Stimulated activated CD8-positive, alpha-beta memory T cell treated with anti-CD3 and anti-CD28 coated beads, Interleukin-7, amount 100 ng/mL, for 1 hour (primary cell): ENCODE results near the gene TARBP1.
"Not testable (repeated sequence)": the region's sequence is repeated elsewhere in the genome, so short reads cannot be mapped to it uniquely, and the experiment has no call there.

Experiments used
- DNase-seq, 2 donors: peaks; one replicate each; pipeline ENCODE4 v3.0.0-alpha.2; 2020; ENCODE audit warnings: low read depth in 2 of 2

The TARBP1 gene, protein sequence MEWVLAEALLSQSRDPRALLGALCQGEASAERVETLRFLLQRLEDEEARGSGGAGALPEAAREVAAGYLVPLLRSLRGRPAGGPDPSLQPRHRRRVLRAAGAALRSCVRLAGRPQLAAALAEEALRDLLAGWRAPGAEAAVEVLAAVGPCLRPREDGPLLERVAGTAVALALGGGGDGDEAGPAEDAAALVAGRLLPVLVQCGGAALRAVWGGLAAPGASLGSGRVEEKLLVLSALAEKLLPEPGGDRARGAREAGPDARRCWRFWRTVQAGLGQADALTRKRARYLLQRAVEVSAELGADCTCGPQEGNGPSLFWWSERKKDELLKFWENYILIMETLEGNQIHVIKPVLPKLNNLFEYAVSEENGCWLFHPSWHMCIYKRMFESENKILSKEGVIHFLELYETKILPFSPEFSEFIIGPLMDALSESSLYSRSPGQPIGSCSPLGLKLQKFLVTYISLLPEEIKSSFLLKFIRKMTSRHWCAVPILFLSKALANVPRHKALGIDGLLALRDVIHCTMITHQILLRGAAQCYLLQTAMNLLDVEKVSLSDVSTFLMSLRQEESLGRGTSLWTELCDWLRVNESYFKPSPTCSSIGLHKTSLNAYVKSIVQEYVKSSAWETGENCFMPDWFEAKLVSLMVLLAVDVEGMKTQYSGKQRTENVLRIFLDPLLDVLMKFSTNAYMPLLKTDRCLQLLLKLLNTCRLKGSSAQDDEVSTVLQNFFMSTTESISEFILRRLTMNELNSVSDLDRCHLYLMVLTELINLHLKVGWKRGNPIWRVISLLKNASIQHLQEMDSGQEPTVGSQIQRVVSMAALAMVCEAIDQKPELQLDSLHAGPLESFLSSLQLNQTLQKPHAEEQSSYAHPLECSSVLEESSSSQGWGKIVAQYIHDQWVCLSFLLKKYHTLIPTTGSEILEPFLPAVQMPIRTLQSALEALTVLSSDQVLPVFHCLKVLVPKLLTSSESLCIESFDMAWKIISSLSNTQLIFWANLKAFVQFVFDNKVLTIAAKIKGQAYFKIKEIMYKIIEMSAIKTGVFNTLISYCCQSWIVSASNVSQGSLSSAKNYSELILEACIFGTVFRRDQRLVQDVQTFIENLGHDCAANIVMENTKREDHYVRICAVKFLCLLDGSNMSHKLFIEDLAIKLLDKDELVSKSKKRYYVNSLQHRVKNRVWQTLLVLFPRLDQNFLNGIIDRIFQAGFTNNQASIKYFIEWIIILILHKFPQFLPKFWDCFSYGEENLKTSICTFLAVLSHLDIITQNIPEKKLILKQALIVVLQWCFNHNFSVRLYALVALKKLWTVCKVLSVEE (N-terminal part only)

DNA sequence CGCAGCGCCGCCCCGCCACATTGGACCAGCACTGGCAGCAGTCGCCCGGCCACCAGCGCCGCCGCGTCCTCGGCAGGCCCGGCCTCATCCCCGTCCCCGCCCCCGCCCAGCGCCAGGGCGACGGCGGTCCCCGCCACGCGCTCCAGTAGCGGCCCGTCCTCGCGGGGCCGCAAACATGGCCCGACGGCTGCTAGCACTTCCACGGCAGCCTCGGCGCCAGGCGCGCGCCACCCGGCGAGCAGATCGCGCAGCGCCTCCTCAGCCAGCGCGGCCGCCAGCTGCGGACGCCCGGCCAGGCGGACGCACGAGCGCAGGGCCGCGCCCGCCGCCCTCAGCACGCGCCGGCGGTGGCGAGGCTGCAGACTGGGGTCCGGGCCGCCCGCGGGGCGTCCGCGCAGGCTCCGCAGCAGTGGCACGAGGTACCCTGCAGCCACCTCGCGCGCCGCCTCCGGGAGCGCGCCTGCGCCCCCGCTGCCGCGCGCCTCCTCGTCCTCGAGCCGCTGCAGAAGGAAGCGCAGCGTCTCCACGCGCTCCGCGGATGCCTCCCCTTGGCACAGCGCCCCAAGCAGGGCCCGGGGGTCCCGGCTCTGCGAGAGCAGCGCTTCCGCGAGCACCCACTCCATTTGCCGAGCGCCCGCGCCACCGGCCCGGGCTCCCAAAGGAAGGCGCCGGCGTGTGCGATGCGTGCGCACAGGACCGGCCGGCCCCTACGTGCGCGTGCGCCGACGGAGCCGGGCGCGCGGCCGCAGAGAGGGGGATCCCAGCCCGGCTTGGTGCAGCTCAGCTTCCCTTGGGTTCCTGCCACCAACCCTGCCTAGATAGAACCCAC is at the start of gene TARBP1:
Gene TARBP1 (minus strand): TSS at position 699 of the 829 bp plus-strand sequence. CDS start 76 bp downstream, at position 623.
- peak; percentile 36 to 45 for DNase-seq

DNA sequence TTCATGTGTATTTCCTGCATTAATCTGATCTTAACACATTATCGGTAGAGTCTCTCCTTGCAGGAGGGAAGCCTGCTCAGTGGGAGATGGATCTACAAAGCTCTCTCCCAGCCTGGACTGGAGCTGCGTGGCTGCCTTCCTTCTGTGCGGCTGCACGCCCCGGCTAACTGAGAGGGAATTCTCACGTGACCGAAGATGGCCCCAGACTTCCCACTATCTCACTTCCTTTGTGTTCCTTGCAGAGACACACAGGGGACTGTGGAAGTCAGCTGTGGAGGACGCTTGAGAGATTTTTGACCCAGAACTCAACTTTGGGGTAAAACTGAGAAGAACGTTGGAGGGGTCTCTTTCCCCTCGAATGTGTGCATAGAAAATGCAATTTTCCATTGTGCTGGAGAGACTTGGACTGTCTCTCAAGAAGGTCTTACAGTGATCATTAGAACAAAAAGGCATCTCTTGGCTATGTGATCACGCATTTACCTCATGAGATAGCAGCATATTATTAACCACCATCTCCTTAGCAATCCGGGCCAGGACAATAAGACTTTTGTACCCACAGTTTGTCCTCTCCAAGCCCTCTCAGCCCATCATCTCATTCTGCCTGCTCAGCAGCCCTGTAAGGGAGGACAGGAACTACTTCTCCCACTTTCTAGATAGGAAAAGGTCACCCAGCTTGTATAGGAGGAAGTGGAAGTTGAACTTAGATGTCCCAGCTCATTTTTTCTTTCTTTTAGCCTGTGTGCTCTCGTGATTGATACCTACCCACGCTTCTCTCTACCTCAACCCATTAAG is 49.3 kb upstream of the TARBP1 start:
- DNase-seq: no peak

DNA sequence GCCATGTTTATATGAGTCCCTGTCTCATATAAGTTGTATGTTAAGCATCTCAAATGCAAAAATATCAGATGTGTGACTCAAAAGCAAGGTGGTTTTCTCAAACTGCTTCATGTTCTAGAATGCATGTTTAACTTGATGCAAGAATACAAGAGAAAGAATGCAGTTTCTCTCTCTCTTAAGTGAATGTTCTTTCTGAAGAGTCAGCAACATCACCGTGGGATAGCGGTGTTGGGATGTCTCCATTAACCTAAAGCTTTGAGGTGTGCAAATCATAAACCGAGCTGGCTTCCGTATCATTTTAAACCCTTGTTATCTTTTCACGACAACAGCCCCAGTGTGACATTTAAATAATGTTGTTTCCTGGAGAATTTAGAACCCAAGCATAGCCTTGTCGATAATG is 48.4 kb upstream of the TARBP1 start:
- no peak for DNase-seq

DNA sequence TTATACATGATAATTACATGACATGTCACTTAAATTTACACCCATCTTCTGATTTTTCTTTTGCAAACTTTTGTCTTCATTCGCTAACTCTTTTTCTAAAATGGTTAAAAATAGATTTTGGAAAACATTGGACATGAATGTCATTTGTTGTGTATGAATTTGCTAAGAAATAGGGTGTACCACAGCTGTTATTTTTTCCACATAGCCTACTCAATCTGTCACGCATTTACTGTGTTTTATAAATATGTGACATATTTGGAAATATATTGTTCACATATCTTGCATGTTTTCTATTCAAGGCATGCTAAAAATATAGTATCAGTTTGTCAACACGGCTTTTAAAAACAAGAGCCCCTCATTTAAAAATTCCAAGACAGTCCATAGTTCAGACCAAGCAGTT is 47.9 kb upstream of the TARBP1 start:
- DNase-seq: no peak

DNA sequence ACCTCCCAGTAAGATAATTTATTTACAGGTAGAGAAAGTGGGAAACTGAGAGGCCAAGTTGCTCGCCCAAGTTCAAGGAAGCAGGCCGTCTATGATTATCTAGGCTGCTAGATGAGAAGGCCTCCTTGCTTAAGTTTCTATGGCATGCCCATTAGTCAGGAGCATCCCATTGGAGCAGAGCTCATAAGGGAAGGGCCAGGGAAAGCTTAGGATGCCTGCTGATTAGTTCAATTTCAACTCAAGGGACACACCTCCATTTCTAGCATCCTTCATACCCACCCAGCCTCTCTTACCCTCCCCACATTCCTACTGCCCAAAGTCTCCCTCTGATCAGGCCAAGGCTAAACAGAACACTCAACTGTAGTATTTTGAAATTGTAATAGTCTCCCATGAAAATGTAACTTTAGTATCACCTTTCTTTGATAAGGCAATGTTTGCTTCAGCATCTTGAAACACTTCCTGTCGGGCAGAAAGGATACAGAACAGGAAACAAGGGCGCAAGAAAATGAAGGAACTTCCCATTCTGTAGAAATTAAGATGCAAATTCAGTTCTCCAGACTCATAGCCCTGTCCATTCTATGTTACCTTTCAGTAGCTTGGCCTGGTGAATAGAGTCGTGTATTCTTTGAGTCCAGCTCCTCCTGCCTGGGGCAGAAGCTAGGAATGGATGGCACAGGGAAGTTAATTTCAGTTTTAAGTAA is 46.3 kb upstream of the TARBP1 start:
- no peak for DNase-seq

DNA sequence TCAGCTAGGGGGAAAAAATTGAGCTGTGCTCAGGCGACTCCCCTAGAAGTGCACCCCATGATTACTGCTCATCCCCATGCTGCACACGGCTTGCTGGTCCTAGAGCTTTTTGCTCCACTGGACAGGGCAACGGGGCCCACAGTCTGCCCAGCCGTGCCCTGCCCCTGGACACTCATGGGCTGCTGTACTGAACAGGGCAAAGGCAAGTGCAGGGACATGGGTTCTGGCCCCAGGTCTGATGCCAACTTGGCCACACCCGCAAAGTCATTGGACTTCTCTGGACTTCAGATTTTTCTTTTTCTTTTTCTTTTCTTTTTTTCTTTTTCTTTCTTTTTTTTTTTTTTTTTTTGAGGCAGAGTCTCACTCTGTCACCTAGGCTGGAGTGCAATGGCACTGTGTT is 42.9 kb upstream of the TARBP1 start:
- no peak for DNase-seq

DNA sequence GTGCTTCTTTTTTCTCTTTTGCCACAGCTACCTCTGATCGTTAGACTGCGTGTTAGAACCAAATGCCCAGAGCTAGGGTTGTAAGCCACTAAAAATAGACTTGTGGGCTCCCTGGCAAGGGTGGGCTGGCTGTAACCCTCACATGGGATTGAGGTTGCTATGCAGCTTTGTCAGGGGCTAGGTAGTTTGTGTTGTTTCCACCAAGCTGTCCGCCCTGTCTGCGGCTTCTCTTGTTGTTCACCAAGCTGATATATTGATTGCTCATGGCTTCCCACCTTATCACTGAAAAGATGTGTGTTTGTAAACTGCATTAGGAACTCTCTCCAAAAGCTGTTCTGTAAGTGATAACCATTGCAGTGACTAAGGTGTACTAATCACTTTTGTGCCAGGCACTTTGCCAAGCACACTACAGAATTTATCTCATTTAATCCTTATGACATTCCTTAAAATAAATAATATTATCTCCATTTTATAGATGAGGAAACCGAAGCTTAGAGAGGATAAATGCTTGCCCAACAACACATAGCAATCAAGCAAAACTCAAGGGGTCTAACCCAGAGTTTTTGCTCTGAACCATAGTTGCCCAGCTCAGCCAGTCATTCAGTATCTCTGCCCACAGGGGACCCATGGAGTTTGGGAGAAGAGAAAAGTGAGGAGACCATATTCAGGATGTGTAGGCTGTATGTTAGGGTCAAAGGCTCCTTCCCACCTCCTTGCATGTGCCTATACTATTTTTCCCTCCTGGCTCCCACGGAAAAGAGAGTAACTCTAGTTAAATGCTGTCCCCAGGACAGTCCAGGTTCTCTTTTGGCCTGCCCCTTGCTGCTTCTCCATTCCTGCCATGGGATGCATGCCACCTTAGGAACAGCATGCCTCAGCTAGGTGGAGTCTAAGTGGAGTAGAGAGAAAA is 42.2 kb upstream of the TARBP1 start:
- no peak for DNase-seq

DNA sequence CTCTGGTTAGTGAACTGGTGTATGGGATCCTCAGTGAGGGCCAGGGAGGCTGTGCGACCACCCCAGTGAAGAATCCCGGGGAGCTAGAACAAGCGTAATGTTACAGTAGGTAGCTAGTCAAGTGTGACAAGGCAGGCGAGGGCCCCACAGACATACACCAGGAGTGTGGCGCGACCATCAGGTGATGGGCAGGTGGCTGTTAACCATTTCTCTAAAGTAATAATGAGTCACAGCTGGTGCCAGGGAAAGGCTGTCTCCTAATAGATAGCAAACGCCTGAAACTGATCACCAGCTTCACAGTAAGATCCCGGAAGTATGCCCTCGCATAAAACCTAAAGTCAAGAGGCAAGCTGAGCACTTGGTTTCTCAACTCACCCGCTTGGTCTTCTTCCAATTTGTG is 40.5 kb upstream of the TARBP1 start:
- DNase-seq: no peak

DNA sequence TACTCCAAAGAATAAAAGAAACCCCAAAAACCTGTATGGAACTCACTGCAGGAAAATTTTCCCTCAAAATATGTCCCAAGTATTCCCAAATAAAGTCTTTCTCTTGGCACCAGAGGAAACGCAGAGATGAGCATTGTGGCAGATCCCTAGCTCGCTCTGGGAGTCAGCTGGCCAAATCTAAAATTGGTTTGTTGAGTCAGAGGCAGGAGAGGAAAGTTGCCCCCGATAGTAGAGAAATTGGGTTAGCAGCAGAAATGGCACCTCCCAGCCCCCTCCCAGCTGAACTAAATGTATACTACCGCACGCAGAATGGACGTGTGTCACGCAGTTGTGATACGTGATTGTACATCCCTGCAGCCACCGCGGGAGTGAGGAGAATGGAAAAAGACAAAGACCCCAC is 39.9 kb upstream of the TARBP1 start:
- DNase-seq: no peak

DNA sequence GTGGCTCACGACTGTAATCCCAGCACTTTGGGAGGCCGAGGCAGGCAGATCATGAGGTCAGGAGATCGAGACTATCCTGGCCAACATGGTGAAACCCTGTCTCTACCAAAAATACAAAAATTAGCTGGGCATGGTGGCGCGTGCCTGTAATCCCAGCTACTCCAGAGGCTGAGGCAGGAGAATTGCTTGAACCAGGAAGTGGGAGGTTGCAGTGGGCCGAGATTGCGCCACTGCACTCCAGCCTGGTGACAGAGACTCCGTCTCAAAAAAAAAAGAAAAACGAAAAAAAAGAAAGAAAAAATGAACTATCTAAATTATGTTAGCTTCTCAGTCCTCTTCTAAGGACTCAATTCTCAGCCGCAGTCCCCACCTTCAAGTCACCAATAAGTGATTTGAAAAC is 39.1 kb upstream of the TARBP1 start:
- not testable (repeated sequence) for DNase-seq

DNA sequence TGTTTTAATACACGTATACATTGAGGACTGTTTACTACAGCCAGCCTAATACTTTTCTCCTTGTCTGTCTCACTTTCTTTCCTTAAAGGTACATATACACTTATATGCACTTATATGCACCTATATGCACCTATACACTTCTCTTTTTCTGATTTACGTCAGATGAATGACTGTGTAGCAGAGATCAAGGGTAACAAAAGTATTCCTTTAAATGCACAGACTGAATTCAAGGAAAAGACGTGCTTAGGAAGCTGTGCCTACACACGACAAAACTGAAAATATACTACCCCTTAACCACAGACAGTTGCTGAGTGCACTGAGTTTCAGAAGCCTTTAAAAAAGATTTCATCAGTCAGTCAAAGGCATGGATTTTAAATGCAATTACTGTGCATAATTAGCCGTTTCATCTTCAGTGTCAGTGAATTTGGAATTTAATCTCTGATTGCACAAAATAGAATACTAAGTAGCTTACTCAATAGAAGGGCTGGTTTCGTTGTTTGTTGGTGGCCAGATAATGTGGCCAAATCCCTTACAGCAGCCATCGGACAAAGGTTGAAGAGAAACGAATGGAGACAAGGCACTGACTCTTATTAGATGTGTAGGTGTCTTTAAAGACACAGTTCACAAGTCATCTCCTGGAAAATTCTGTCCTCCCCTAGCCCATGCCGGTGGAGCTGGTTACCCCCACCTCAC is 38.3 kb upstream of the TARBP1 start:
- no peak for DNase-seq

DNA sequence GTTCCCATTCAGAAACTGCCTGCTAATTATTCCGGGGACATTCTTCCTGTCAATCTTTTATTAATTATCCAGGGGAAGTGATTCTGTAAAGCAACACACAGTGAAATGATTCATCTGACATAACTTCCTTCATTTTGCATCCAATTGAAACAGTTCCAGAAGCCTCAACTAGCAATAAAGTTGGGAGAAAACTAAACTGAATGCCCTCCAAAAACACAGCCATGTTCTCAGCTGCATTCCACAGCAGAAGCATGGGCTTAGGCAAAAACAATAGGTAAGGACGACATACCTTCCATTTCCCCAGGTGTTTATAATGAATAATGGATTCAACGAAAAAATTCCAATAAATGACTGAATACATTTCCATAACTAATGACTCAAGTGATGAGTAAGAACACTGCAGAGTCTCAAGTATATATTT is 36.9 kb upstream of the TARBP1 start:
- no peak for DNase-seq

DNA sequence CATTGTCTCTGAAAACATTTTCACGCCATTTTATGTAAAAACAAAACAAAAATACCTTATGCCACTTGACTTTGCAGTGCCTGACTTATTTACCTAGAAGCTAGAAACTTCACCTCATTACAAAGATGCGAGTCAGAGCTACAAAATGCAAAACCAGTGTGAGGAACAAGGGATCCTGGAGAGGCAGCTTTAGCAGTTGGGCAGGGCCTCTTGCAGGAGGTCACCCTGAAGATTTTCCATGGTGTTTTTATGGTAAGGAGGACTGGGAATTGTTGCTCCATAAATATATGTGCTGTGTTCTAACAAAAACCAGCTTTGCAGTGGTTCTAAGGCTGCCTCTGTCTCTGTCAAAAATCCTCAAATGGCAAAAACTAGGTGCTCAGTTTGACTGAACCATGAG is 36.4 kb upstream of the TARBP1 start:
- no peak for DNase-seq

DNA sequence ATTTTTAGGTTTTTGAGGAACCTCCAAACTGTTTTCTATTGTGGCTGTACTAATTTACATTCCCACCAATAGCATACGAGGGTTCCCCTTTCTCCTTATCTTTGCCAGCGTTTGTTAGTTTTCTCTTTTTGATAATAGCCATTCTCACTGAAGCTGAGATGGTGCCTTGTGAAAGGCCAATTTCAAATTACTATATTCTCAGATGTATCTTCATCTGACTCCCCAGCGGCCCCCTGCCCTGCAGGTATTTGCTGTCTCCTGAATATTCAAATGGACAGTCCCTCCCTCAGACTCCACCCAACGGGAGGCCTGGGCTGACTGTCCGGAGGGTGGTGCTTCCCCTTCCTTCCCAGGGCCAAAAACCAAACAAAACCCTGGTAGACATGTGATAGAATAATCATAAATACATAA is 33.5 kb upstream of the TARBP1 start:
- DNase-seq: no peak

DNA sequence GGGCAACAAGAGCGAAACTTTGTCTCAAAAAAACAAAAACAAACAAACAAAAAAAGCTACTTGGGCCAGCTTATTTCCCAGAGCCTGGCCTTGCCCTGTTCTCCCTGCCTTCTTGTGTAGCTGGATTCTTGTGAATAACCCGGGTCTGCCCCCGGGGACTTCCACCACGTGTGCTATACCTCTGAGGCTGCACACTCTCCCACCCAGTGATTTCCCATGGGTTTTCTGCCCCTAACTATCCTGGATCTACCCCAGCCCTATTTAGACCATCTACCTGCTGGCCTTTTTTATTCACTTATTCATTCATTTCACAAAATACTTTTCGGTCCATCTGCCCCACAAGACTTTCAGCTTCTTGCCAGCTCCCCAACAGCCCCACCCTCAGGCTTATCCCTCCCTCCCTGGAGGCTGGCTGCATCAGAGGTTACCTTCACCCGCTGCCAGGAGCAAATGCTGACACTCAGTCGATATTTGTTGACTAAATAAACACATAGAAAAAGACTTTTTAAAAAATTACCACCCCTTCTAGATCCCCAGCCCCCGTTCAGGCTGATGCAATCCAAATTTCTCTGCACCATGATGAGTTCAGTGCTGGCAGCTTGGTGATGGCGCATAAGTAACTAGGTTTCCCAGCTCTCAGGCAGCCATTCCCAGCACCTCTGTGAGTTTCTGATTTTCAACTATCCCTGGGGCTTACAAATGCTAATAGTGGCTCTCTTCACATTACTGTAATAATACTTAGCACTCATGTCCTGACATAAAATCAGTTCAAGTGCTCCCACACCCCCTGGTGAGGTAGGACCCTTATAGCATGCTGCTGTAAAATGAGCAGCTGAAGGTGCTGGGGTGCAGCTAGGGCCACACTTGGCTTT is 30.7 kb upstream of the TARBP1 start:
- no peak for DNase-seq

DNA sequence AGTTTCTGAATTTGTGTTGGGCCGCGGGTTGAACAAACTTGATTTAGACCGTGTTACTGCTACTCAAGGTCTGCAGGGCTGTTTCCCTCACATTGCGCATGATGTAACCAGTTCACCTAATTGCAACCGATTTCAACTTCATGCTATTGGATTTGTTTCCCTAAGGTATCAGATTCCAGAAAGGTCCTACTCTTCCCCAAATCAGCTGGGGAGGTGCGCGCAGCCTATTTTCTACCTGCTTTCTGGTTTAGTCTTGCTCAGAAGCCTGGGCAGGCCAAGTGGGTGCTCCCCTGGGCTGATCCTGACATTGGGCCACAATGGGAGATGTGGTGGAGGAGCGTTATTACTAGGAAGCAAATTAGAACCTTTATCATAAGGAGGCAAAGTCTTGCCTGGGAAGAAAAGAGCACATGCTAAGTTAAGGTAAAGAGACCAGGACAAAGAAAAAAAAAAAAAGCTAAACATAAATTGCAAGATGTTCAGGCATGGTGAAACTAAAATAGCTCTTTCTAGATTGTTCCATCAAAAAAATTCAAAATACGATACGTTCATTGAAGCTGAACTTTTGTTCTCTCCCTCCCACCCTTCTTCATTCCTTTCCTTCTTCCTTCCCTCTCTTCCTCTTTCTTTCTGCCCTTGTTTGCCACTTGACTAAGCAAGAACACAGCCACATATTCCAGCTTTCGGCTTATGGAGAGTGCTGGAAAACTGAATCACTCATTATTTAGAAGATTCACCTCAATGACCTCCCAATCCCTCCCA is 28.8 kb upstream of the TARBP1 start:
- DNase-seq: no peak
